NK-92 (cell line): ENCODE data around the gene SLC39A9.
"Not testable (repeated sequence)": the region's sequence is repeated elsewhere in the genome, so short reads cannot be mapped to it uniquely, and the experiment has no call there.

Experiments
- DNase-seq: peaks from one replicate; lab custom pipeline; 2025; ENCODE audit not compliant: unreplicated experiment; lab: John Stamatoyannopoulos, UW

The SLC39A9 gene

DNA sequence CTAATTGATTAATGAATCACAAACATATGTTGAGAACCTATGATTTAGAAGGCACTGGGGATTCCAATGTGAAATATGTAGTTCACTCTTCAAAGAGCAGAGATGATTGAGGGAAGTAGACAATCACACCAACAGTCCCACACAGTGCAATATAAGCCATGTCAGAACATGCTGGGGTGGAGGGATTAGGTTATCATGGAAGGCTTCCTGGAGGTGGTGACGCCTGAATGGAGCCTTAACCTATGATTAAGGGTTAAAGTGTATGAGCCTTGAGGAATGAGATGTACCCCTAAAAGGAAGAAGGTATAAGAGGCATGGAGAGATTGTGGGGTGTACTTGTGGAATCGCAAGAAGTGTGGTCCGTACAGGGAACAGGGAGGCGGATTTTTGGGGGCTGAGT, 31.7 kb upstream of the SLC39A9 start:
- no peak for DNase-seq

DNA sequence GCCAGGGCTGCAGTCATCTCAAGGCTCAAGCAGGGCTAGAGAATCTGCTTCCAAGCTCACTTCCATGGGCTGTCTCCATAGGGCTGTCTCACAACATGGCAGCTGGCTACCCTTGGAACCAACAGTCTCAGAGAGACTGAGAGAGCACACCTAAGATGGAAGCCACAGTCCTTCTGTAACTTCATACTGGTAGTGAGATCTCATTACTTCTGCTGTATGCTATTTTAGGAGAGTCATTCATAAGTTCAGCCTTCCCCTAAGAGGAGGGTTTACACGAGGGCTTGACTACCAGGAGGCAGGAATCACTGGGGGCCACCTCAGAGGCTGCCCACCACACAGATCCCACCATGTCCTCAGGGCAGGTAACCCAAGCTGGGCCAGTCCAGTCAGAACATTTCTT, 30.1 kb upstream of the SLC39A9 start:
- no peak for DNase-seq

DNA sequence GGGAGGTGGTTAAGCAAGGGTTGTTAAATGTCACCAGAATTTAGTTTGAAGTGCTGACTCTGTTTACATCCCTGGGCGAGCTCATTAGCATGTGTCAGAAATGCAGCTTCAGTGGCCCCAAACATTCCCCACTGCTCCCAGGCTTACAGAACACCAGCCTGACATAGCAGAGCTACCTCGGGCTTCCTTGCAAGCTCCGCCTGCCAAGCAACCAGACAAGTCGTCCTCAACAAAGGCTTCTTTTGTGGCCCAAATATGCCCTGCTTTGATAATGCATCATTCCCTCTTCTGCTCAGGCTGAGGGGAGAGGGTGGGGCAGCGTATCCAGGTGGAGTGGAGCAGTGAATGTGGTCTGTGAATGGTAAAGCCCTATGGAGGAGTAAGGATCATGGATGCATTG, 28.4 kb upstream of the SLC39A9 start:
- no peak for DNase-seq

DNA sequence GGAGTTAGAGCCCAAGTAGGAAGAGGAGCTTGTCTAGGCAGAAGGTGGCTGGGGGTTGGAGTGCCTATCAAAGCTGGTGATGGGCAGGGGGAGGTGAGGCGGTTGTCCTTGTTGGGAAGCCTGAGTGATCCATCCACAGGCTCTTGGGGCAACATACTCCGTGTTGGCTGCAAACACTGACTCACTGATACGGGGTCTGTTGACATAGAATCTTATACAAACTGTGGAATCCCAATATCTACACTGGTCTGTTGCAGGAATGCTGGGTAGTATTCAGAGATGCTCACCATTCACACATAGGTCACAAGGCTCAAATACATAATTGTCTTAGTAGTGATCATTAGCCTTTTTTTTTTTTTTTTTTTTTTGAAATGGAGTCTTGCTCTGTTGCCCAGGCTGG, 26.3 kb upstream of the SLC39A9 start:
- no peak for DNase-seq

DNA sequence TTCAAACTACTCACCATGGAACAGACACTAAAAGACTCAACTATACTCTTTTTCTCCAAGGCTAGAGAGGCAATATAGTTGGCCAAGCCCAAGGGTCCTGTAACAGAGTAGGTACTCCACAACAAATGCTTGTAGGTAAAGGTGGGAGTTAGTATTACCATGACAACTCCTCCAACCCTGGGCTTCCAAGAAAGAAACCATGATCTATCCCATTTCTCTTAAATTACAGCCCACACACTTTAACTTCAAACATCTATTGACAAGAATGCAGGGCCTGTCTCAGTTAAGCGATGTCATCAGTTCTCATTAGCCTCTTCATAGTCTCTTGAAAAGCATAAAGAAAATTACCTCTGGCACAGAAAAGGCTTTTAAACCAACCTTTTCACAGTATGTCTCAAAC, 25.4 kb upstream of the SLC39A9 start:
- DNase-seq = no peak

DNA sequence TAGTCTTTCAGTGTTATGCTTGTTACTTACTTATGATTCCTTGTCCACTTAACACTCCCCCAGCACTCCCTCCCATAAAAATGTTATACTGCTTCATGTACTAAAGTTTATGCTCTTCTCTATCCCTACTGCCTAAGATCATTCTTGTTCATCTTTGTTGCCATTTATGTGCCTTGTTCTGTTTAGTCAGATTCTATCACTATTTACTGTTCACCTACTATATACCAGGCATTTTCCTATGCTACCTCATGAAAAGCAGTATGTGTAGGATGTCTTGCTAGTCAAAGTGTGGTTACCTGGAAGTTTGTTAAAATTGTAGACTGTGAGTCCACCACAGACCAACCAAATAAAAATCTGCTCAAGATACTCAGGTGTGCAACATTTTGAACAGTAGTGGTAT, 24.3 kb upstream of the SLC39A9 start:
- DNase-seq = no peak

DNA sequence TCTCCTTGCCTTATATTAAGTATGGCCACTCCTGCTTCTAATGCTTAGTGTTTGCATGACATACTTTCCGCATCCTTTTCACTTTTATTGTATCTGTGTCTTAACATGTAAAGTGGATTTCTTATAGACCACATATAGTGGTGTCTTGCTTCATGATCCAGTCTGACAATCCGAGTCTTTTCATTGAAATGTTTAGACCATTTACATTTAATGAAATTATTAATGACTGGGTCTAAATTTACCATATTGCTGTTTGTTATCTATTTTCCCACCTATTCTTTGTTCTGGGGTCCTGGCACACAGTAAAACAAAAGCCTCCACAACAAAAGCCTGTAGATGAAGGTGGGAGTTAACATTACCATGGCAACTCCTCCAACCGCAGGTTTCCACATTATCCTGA, 23.3 kb upstream of the SLC39A9 start:
- no peak for DNase-seq

DNA sequence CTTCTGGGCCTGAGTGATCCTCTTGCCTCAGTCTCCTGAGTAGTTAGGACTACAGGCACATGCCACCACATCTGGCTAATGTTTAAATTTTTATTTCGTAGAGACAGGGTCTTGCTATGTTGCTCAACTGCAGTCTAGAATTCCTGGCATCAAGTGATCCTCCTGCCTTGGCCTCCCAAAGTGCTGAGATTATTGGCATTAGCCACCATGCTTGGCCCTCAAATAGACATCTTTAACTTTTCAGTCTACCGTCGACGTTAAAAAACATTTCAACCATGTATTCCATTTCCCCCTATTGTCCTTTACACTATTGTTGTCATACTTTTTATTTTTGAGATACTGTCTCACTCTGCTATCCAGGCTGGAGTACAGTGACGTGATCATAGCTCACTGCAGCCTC, 22.8 kb upstream of the SLC39A9 start:
- no peak for DNase-seq

DNA sequence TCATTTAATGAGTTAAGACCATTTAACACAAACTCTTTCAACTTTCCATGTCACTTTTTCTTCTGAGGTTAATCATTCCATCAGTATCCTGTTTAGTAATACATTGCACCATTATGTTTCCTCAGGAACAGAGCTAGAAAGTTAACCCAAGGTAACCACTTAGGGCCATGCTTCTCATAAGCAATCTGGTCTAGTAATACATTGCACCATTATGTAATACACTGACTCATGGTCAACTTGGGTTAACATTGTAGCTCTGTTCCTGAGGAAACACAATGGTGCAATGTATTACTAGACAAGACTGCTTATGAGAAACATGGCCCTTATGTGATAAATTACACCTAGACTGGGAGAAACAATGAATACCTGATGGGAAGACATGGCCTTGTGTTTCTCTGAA, 22.1 kb upstream of the SLC39A9 start:
- DNase-seq = no peak

DNA sequence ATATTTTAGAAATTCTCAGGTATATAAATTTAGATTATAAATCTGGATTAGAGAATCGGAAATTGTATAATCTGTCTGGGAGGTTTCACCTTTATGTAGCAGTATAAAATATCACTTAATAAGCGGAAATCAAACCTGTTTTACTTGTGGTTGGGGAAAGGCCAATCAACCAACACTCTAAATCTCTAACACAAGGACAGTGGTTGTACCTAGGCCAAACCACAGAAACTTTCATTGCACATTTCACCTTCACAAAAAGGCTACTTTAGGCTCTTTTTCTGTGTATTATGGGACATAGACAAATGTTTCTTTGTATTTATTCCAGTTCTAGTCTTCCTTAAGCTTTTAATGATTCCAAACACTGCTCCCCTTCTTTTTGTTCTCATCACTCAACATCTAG, 20.2 kb upstream of the SLC39A9 start:
- DNase-seq = no peak

DNA sequence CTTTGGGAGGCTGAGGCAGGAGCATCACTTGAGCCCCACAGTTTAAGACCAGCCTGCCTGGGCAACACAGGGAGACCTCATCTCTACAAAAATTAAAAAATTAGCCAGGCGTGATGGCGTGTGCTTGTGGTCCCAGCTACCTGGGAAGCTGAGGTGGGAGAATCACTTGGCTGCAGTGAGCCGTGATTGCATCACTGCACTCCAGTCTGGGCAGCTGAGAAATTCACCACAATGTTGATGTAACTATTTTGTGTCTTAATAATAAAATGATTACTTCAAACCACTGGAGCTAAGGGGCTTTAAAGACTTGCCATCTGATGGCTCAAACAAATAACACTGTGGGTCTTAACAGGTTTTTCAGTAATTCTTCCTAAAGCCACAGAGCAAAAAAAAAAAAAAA, 11.2 kb upstream of the SLC39A9 start:
- DNase-seq = no peak

DNA sequence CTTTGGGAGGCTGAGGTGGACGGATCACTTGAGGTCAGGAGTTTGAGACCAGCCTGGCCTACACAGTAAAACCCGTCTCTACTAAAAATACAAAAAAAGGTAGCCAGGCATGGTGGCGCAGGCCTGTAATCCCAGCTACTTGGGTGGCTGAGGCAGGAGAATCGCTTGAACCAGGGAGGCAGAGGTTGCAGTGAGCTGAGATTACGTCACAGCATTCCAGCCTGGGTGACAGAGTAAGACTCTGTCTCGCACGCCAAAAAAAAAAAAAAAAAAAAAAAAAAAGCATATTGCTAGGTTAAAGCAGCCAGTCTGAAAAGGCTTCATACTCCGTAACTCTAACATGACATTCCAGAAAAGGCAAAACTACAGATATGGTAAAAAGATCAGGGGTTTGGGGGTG, 7.1 kb upstream of the SLC39A9 start:
- not testable (repeated sequence) for DNase-seq

DNA sequence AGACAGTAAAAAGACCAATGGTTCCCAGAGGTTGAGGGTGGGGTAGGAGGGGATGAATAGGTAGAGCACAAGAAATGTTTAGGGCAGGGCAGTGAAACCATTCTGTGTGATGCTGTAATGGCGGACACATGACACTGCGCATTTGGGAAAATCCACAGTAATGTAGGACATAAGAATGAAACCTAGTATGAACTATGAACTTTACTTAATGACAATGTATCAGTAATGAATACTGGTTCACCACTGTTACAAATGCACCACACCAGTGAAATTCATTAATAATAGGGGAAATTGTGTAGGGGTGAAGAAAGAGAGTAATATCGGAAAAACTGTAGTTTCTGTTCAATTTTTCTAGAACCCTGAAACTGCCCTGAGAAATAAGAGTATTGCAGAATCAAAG, 6.0 kb upstream of the SLC39A9 start:
- no peak for DNase-seq

DNA sequence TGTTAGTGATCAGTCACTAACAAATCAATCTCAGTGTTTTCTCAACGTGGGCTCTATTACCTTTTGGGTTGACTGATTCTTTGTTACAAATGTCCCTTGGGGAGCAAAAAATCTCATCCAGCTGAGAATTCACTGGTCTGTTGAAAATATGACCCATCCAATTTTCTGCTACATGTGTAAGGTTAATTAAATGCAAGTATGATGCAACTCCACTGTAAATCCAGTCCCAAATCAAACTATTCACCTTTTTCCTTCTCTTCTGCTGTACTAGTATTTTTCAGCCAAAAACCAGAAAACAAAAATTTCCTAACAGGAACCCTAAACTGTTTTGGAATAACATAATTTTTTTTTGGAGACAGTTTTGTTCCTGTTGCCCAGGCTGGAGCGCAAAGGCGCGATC, 2.6 kb upstream of the SLC39A9 start:
- DNase-seq = no peak

DNA sequence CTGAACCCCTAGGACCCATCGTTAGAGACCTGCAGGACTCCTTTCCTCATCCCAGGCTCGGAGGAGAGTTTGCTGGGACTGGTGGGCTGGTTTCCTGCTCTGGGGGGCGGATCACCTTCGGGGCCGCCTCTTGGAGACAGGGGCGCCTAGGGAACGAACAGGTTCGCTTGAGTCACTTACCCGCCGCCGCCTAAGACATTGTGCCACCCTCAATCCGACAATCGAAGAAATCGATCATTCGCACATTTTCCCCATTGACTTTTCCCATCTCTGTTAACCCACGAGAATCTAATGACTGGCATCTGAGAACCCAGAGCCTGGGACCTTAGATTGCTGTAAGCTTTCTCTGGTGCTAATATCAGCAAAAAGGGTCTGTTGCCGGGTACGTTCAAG, 322 bp downstream of the SLC39A9 start:
- no peak for DNase-seq

DNA sequence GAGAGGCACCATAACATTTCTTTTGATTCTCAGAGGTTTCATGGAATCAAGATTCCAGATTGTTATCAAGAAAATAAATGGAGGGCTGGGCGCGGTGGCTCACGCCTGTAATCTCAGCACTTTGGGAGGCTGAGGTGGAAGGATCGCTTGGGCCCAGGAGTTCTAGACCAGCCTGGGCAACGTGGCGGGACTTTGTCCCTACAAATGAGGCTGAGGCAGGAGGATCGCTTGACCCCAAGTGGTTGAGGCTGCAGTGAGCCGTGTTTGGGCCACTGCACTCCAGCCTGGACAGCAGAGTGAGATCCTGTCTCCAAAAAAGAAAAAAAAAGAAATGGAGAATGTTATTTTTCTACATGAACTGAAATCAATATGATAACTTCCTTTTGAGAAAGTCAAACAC, 1.3 kb downstream of the SLC39A9 start:
- no peak for DNase-seq

DNA sequence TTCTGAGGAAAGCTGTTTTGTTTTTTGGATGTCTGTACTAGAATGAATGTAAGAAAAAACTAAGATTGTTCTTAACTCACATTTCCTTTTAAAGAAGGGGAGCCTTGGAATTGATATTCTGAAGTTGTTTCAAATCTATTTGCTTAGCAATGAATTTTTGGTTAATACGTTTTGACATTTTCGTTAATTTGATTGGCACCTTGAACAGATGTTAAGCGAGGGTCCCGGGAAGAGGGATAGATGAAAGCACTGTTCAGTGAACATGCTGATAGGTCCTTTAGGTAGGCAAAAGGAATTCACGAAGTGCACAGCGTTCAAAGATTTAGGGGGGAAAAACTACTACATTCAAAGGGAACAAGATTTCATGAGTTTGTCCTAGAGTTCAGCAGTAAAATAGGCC, 1.7 kb downstream of the SLC39A9 start:
- no peak for DNase-seq

DNA sequence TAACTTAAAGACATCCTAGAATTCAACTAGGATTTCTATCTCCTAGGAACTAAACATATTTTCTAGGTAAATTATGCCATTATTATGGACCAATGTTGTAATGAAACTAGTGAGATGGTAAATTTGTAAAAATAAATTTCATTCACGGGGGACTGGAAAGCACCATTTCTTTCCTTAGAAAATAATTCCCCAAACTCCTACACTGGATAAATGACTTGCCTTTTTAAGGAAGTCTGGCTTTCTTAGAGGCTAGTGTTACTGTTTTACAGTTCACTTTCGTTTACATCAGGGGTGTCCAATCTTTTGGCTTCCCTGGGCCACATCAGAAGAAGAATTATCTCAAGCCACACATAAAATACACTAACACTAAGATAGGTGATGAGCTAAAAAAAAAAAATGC, 3.3 kb downstream of the SLC39A9 start:
- DNase-seq = no peak

DNA sequence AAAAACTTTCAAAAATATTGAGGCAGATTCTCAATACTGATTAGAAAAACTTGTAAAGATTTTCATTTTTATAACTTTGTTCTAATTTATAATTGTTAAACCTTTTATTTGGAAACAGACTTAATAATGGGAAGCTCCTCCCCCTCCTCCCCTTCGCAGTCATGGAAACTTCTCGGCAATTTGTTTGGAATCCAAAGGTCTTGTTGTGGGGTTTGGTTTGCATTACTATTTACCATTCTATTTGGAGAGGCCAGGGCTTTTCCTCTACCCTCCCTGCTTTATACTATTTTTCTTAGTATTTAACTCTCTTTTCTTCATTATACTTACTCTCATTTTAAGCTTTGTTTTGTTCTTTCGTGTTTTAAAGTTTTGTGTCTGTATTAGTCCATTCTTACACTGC, 6.0 kb downstream of the SLC39A9 start:
- DNase-seq = no peak

DNA sequence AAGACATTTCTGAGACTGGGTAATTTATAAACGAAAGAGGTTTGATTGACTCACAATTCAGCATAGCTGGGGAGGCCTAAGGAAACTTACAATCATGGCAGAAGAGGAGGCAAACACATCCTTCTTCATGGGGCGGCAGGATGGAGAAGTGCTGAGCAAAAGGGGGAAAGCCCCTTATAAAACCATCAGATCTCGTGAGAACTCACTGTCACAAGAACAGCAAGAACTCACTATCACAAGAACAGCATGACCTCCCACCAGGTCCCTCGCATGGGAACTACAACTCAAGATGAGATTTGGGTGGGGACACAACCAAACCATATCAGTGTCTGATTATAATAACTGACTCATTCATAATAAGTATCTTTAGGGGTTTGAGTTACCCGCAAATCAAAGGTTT, 6.4 kb downstream of the SLC39A9 start:
- DNase-seq = no peak

DNA sequence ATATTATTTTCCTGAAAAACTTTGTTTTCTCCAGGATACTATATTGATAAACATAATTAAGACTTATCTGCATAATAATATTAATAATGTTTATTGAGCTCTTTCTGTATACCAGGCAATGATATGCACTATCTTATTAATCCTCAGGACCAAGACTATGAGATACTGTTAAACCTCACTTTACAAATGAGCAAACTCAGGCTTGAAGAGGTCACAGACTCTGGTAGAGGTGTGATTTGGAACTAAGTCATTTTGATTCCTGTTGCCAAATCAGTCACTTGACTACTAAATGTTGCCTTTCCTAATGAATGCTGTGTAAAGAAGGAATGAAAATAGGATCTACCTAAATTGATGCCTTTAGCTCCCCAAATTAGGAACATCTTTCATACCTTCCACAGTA, 7.3 kb downstream of the SLC39A9 start:
- DNase-seq = no peak

DNA sequence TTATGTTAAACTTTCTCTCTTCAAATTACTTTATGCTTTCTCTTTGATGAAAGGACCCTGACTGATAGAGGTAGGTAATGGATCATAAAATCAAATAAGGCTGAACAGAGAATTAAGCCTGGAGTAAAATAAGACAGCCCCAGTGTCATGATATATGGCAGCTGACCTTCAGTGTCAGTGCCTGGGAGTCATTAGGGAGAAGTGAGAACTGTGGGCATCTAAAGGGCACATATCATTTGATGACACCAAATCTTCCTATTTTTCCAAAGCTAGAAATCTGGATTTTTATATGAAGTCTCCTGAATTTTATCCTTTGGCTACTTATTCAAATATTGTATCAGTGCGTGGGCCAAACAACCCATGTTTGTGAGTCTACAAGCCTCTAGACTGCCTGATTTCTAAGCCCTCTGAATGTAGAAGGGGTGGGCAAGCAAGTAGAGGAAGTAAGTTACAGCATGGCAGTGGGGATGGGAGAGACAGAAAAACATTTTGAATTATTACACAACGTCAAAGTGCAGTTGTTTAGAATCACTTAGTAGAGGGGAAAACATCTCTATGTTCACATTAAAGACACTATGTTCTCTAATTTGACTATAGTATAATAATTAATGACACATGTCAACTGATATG, 10.0 kb downstream of the SLC39A9 start:
- no peak for DNase-seq

DNA sequence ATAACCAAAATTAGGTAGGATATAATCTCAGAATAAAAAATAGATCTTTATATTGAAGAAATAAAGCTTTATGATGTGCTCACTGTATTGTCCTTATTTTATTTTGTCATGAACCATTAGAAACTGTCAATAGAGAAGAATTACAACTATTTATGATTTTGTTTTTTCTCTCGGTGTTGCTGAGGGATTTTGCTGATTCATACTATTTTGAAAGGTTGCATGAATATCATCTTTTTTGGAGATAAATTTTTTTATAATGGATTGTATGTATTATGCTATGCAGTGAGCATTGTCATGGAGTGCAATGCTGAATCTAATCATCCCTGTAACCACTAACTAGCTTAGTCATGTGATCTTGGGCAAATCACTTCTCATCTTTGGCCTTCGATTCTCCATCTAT, 15.0 kb downstream of the SLC39A9 start:
- DNase-seq = no peak

DNA sequence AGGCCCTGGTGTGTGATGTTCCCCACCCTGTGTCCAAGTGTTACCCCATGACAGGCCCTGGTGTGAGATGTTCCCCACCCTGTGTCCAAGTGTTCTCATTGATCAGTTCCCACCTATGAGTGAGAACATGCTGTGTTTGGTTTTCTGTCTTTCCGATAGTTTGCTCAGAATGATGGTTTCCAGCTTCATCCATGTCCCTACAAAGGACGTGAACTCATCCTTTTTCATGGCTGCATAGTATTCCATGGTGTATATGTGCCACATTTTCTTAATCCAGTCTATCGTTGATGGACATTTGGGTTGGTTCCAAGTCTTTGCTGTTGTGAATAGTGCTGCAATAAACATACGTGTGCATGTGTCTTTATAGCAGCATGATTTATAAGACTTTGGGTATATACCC, 17.6 kb downstream of the SLC39A9 start:
- not testable (repeated sequence) for DNase-seq
